Mesothelial cell of epicardium (in vitro differentiated cells): ENCODE results near the gene TMEM134. TPM values are rescaled to one million over a fixed set of nuclear protein-coding genes. Genes with fewer than 3 reads are reported as not detected.

Experiments
- DNase-seq, 2 experiments: peaks; one replicate each; pipeline ENCODE4 v3.0.0; 2021; ENCODE audit warnings: low spot score in 2 of 2; ENCODE audit not compliant: unreplicated experiment in 2 of 2
- H3K27ac Mint-ChIP-seq: 2 replicates; pipeline ENCODE4 v1.8.0; 2021; ENCODE audit warnings: mixed read lengths
- H3K27me3 Mint-ChIP-seq: 2 replicates; pipeline ENCODE4 v1.8.0; 2021; ENCODE audit warnings: low read depth, mixed read lengths
- H3K36me3 Mint-ChIP-seq: 2 replicates; pipeline ENCODE4 v1.8.0; 2021; ENCODE audit warnings: mixed read lengths
- H3K4me1 Mint-ChIP-seq: 2 replicates; pipeline ENCODE4 v1.8.0; 2021; ENCODE audit warnings: mixed read lengths
- H3K4me3 Mint-ChIP-seq: 2 replicates; pipeline ENCODE4 v1.8.0; 2021; ENCODE audit warnings: mild to moderate bottlenecking, moderate library complexity, mixed read lengths
- H3K9me3 Mint-ChIP-seq: 2 replicates; pipeline ENCODE4 v1.8.0; 2021; ENCODE audit warnings: mixed read lengths
- total RNA-seq: library from RNA; stranded (reverse); gene quantifications from 3 replicates; pipeline ENCODE4 v1.2.1, GENCODE V29; 2021
- TF ChIP-seq, protein P1 (sequence below): fragments of 200-600 bp; sonication (generic); IDR thresholded peaks from one replicate; pipeline ENCODE4 v1.5.0; 2021; ENCODE audit warnings: antibody characterized with exemption; ENCODE audit not compliant: unreplicated experiment

The TMEM134 gene
- total RNA-seq, 1 donor from 2014 or later, result 69.3 TPM

- Mint-ChIP-seq H3K36me3 (peaks cover 10% of the 10 kb centered on the region), H3K4me1 (peaks cover 15% of the 10 kb centered on the region), H3K27me3 (peaks cover 3% of the 10 kb centered on the region), H3K27ac (no peak overlapping the region), H3K4me3 (no peak overlapping the region), H3K9me3 (no peaks in the 10 kb centered on the region)
- no peak for DNase-seq
- TF ChIP-seq, protein P1, sequence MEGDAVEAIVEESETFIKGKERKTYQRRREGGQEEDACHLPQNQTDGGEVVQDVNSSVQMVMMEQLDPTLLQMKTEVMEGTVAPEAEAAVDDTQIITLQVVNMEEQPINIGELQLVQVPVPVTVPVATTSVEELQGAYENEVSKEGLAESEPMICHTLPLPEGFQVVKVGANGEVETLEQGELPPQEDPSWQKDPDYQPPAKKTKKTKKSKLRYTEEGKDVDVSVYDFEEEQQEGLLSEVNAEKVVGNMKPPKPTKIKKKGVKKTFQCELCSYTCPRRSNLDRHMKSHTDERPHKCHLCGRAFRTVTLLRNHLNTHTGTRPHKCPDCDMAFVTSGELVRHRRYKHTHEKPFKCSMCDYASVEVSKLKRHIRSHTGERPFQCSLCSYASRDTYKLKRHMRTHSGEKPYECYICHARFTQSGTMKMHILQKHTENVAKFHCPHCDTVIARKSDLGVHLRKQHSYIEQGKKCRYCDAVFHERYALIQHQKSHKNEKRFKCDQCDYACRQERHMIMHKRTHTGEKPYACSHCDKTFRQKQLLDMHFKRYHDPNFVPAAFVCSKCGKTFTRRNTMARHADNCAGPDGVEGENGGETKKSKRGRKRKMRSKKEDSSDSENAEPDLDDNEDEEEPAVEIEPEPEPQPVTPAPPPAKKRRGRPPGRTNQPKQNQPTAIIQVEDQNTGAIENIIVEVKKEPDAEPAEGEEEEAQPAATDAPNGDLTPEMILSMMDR, result no peak
Measured at GRCh38 chr11:67500831-67501715, 32.0 kb upstream of the TMEM134 start.

- DNase-seq, result no peak
- Mint-ChIP-seq H3K27ac (no peak overlapping the region), H3K27me3 (peaks cover 3% of the 10 kb centered on the region), H3K4me1 (peaks cover 13% of the 10 kb centered on the region), H3K4me3 (no peak overlapping the region), H3K36me3 (peaks cover 10% of the 10 kb centered on the region), H3K9me3 (no peaks in the 10 kb centered on the region)
- TF ChIP-seq, protein P1, result no peak
Measured at GRCh38 chr11:67500484-67500821, 31.4 kb upstream of the TMEM134 start.

DNA sequence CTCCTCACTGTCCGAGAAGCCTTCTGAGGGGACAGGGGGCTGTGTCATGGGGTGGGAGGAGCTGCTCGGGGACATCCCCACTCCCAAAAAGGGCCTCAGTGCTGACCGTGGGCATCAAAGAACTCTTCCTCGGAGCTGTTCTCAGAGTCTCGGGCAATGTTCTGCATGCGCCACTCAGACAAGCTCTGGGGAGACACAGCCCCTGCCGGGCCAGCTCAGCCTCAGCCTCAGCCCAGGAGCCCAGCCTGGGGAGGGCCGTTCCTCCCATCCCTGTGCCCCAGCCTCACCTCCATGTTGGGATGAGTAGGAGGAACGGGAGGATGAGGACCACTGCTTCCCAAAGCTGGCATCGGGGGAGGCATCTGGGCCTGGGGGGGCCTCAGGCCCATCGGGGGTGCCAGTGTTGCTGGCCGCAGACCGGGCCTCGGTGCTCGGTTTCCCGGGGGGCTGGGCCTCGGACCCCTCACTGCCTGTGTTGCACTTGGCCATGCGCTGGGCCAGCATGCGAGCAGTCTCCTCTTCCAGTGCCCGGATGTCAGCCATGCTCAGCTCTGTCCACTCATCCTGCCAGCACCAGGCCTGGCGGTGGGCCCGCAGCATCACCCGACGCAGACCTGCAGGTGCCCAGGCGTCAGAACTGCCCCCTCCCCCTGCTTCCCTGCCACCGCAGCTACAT lies 30.9 kb upstream of the TMEM134 start:
- H3K4me3 Mint-ChIP-seq, result no peak overlapping the region
- H3K27me3 Mint-ChIP-seq, result peaks cover 3% of the 10 kb centered on the region
- peaks cover 11% of the 10 kb centered on the region for H3K4me1 Mint-ChIP-seq
- DNase-seq, result no peak
- no peaks in the 10 kb centered on the region for H3K9me3 Mint-ChIP-seq
- H3K36me3 Mint-ChIP-seq, result peaks cover 10% of the 10 kb centered on the region
- TF ChIP-seq, protein P1, result no peak
- no peak overlapping the region for H3K27ac Mint-ChIP-seq

- DNase-seq, result no peak
- peaks cover 6% of the 10 kb centered on the region for H3K4me1 Mint-ChIP-seq
- H3K27ac Mint-ChIP-seq, result no peak overlapping the region
- peaks cover 10% of the 10 kb centered on the region for H3K36me3 Mint-ChIP-seq
- H3K27me3 Mint-ChIP-seq, result peaks cover 3% of the 10 kb centered on the region
- H3K4me3 Mint-ChIP-seq, result no peak overlapping the region
- H3K9me3 Mint-ChIP-seq, result no peaks in the 10 kb centered on the region
- TF ChIP-seq, protein P1, result no peak
Measured at GRCh38 chr11:67498544-67498972, 29.5 kb upstream of the TMEM134 start.

- H3K27me3 Mint-ChIP-seq, result no peaks in the 10 kb centered on the region
Measured at GRCh38 chr11:67497656-67498291, 28.7 kb upstream of the TMEM134 start.

More at GRCh38 chr11:67497656-67498291, 28.7 kb upstream of the TMEM134 start:
- Mint-ChIP-seq H3K9me3 (no peaks in the 10 kb centered on the region), H3K4me1 (peaks cover under 1% of the 10 kb centered on the region), H3K4me3 (no peak overlapping the region), H3K27ac (no peak overlapping the region), H3K36me3 (peaks cover 10% of the 10 kb centered on the region)
- TF ChIP-seq, protein P1, result no peak
- no peak for DNase-seq
